NCI-H748 (cell line): Measurements from ENCODE around the gene UBR4.

Source experiments
- DNase-seq: peaks from one replicate; lab custom pipeline; 2025; ENCODE audit not compliant: unreplicated experiment; lab: John Stamatoyannopoulos, UW

The UBR4 gene

GRCh38 chr1:19059773-19060172, 150.3 kb downstream of the UBR4 start:
- DNase-seq, result no peak

DNA sequence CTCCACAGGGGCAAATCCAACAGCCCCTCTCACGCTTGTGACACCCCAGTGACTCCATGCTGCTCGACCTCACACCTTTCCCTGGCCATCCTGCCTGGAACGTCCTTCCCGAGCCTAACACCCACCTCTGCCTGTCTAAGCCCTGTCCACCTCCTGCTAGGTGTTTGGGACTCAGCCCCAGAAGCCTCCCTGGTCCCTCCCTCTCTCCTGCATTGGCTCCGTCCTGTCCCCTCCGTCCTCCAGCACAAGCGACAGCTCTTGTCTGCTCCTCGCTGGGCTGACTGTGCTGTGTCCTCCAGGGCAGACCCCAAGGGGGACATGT, 151.6 kb downstream of the UBR4 start:
- DNase-seq, result no peak

DNA sequence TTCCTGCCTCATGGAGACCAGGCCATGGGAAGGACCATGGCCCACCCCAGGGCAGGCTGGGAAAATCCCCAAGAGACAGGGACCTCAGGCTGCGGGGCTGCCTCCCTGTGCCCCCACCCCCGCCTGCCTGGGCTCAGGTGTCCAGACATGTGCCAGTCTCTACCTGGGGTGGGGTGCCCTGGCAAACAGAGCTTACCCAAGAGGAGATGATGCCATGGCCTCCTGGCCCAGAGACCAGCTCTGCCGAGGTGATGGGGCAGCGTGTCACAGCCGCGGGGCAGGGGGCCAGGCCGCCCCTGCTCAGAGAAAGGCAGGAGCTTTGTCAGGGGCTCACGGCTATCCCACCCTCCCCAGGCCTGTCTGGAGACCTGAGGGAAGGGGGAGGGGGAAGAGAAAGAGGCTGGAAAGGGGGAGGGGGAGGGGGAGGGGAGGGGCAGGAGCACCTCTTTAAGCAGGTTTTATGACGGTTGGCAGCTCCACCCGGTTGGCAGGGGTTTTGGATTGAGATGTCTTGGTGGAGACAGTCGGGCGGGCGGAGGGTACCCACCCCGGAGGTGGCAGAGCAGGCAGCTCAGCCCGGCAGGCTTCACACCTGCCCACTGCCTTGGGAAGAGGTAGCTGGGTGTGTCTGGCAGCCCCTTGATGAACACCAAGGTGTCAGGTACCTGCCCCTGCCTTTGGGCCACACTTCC, 152.1 kb downstream of the UBR4 start:
- no peak for DNase-seq

DNA sequence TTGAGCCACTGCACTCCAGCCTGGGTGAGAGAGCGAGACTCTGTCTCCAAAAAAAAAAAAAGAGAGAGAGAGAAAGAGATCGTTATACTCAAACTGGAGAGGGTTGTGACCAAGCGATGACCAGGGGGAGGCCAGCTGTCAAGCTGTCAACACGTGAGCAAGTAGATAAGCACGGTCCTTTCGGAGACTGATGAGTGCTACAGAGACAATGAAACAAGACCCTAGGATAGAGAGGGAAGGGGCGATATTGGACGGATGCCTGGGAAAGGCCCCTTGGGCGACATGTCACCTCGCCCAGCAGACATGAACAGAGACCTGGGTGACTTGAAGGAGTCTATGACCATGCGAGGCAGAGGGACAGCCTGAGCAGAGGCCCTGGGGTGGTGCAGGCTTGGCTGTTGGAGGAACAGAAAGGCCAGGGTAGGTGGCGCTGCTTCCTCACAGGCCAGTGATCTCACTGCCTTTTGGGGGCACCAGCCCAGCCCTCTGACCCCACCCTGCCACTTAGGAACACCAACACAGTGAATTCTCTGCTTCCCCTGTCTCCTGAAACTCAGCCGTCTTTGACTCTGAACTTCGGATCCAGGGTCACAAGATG, 152.8 kb downstream of the UBR4 start:
- DNase-seq, result no peak

DNA sequence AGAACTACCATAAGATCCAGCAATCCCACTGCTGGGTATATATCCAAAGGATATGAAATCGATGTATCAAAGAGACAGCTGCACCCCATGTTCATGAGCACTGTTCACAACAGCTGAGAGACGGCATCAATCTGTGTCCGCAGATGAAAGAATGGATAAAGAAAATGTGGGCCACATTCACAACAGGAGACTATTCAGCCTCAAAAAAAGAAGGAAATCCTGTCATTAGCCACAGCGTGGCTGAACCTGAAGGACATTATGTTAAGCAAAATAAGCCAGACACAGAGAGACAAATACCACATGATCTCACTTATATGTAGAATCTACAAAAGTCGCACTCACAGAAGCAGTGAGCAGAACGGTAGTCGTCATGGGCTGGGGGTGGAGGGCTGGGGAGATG, 154.4 kb downstream of the UBR4 start:
- no peak for DNase-seq

- DNase-seq, result no peak
Measured at GRCh38 chr1:19055001-19055400, 155.1 kb downstream of the UBR4 start.

DNA sequence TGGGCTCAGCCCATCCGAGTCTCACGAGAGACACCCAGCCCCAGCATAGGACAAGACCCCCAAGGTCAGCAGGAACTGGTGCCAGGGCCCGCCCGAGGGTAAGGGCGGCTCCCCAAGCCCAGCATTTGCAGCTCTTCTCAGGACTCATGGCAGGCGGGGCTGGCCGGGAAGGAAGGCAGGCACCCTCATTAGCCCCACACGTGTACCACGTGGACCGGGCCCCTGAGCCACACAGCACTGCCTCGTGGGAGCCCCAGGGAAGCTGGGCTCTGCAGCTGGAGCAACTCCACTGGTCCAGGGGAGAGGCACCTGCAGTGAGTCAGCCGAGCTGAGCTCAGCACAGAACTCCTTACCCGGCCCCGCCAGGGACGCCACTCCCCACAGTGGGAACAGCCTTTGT, 155.8 kb downstream of the UBR4 start:
- DNase-seq, result no peak

DNA sequence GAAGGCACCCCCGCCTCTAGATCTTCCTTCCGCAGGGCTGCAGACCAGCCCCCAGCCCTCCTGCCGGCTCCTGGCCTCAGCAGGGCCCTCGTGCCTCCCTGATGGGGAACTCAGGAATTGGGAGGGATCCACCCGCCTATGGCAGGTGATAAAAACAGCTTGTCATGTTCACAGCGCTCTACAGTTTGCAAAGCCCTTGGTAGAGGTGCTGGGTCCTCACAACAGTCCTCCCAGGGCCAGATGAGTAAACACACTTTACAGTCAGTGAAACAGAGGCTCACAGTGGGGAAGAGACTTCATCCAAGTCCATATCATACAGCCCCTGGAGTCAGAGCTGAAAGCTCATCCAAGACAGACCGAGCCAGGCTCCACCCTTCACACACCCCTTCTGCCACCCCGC, 156.6 kb downstream of the UBR4 start:
- no peak for DNase-seq

- DNase-seq, result no peak
Measured at GRCh38 chr1:19049798-19050197, 160.3 kb downstream of the UBR4 start.

DNA sequence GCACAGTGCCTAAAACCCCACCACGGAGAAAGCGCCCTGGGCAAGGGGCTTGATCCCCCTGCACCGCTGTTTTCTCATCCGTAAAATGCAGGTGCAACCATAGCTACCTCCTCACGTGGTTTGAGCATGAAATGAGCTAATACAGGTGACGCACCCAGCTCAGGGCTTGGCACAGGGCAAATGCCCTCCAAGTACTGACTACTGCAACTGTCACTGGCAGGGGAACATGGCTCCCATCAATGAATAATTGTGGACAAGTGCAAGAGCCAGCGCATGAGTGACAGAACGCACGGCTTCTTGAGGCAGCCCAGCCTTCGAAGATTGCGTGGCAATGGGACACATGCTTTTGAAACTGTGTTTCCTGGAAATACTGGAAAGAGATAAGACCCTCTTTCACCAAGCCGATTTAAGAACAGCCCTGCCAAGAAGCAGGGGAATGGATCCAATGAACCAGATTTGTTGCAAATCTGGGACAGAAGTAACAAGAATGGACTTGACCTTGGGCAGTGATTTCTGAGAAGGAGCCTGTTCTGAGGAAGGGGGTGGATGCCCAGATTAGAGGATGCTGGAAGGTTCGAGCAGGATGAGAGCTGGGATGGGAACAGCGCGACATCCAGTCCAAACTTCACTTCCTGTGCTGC, 160.8 kb downstream of the UBR4 start:
- DNase-seq, result no peak

GRCh38 chr1:19046972-19047731, 162.9 kb downstream of the UBR4 start:
- DNase-seq, result no peak

DNA sequence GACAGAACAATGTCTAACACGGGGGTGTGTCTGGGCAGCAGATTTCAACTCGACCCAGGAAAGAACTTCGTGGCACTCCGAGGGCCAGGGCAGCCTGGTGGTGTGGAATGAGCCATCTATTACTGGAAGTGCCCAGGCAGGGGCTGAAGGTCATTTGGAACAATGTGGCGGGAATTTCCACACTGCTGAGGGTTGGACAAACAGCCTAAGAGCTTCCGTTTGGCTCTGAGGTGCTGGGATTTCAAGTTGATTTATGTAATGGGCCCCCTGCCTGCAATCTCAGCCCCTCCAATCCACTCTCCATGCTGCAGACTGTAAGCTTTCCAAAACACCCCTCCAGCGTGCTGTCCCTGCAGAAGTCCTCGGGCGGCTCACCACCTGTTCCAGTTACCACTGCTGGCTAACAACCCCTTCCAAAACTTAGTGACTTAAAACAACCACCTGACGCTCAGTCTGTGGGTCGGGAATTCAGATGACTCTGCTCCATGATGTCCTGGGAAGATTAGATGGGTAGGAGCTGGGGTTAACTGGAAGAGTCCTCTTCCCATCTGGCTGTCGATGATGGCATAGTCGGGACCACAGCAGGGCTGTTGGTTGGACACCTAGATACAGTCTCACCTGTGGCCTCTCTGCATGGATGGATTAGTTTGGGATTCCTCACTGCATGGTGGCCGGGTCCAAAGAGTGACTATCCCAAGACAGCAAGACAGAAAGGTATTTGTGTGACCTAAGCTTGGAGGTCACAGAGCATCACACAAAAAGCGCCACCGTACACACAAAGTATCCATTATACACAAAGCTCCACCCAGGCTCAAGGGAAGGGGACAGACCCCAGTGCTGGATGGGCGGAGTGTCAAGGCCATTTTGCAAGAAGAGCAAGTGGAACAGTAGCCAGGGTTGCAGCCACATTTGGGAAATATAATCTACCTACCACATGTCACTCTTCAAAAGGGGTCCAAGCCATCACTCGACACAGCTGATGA, 163.9 kb downstream of the UBR4 start:
- no peak for DNase-seq

- DNase-seq, result no peak
Measured at GRCh38 chr1:19044975-19045831, 164.9 kb downstream of the UBR4 start.

- no peak for DNase-seq
Measured at GRCh38 chr1:19044471-19044870, 165.6 kb downstream of the UBR4 start.

GRCh38 chr1:19043579-19044443, 166.3 kb downstream of the UBR4 start:
- no peak for DNase-seq

GRCh38 chr1:19042675-19043578, 167.1 kb downstream of the UBR4 start:
- no peak for DNase-seq

DNA sequence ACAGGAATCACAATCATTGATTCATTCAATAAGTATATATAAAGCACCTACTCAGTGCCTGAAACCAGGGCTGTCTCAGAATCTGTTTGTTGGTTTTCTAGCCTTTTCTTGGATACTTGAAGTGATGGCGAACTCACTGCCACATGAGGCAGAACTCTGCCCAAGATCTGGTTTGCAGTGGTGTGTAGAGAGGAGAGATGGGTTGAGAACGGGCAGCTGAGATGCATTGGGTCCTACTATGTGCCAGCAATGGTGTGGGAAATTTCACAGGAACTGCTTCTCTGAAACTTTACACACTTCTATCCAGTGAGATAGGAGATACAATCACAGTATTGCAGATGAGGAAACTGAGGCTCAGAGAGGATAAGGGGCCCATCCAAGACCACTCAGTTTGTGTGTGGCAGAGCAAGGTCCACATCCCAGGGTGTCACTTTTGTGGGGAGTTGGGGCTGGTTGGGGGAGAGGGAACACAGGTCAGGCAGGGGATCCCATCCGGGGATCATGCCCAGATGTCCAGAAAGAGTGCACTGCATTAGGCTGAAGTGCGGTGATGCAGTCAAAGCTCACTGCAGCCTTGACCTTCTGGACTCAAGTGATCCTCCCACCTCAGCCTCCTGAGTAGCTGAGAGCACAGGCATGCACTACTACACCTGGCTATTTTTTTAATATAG, 169.9 kb downstream of the UBR4 start:
- DNase-seq, result no peak
